Omental fat pad (tissue), 4 donors: ENCODE data around the gene RORB. TPM values are rescaled to one million over a fixed set of nuclear protein-coding genes. Genes with fewer than 3 reads are reported as not detected.

ENCODE experiments used
- ATAC-seq: fragments of 150-250 bp; one replicate; pipeline ENCODE4 v1.9.1; 2016; ENCODE audit warnings: mild to moderate bottlenecking, moderate library complexity; ENCODE audit not compliant: low FRiP score
- DNase-seq: peaks from one replicate; pipeline ENCODE4 v3.0.0-alpha.2; 2019; ENCODE audit warnings: low spot score
- total RNA-seq, 4 donors: library from RNA; depleted of rRNA; stranded (reverse); fragments of >200 nt; gene quantifications; one replicate each; pipeline ENCODE4 v1.1.0, GENCODE V29; 2016
- TF ChIP-seq, protein P1 (sequence below), 3 donors: fragments of 450-650 bp; IDR thresholded peaks; one replicate each; pipeline ENCODE4 v1.5.1; 2016 to 2017; ENCODE audit warnings: antibody characterized with exemption in 3 of 3, mild to moderate bottlenecking in 3 of 3, moderate library complexity in 2 of 3

The RORB gene
- total RNA-seq, 4 donors from 2014 or later, result 0.50 to 2.8 (median 2.1) TPM

DNA sequence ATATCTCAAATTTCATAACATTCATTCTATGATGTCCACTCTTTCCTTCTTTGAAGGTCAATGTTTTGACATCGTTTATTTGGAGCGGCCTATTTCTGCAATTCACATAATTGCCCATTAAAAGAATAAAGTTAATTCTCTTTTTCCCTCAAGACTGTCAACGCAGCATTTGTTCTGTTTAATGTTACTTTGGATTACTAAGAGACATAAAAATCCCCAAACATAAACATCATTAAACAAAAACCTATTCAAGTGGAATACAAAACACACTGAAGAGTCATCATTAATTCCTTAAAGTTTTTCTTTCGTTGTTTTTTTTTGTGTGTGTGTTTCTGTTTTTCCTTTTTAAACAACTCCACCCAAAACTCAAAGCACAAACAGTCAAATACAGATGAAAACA lies 239.5 kb downstream of the RORB start:
- DNase-seq (no peak), ATAC-seq (no peak)
- TF ChIP-seq, protein P1, sequence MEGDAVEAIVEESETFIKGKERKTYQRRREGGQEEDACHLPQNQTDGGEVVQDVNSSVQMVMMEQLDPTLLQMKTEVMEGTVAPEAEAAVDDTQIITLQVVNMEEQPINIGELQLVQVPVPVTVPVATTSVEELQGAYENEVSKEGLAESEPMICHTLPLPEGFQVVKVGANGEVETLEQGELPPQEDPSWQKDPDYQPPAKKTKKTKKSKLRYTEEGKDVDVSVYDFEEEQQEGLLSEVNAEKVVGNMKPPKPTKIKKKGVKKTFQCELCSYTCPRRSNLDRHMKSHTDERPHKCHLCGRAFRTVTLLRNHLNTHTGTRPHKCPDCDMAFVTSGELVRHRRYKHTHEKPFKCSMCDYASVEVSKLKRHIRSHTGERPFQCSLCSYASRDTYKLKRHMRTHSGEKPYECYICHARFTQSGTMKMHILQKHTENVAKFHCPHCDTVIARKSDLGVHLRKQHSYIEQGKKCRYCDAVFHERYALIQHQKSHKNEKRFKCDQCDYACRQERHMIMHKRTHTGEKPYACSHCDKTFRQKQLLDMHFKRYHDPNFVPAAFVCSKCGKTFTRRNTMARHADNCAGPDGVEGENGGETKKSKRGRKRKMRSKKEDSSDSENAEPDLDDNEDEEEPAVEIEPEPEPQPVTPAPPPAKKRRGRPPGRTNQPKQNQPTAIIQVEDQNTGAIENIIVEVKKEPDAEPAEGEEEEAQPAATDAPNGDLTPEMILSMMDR (IDR thresholded peaks at IDR 0.05), result no peak

DNA sequence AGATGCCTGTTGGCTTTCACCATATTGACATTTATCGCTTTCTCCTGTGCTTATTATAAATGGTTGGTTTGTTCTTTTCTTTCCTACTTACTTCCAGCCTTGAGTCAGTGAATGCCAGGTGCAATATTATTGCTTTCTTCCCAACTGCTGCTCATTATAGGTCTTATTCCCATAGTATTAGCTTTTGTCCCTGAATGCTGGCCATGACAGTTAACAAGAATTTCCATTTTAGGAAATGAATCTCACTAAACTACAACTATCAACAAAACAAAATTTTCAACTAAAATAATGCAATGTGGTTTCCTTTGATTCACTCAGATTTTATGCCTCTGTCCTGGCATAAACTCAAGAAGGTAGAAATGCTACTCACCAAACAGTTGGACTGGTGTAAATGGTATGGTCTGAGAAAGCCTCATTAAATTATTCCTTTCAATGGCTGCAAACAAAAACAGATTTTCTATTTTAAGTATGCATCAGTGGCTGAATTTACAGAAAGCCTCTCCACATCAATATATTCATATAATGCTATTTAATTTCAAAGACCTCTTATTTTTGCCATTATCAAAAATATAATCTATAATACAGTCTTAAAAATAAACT lies 245.2 kb downstream of the RORB start:
- TF ChIP-seq, protein P1 (IDR thresholded peaks at IDR 0.05), result no peak
- DNase-seq, result no peak
- no peak for ATAC-seq
